ENCODE data around the gene MIF4GD.

The MIF4GD gene

DNA sequence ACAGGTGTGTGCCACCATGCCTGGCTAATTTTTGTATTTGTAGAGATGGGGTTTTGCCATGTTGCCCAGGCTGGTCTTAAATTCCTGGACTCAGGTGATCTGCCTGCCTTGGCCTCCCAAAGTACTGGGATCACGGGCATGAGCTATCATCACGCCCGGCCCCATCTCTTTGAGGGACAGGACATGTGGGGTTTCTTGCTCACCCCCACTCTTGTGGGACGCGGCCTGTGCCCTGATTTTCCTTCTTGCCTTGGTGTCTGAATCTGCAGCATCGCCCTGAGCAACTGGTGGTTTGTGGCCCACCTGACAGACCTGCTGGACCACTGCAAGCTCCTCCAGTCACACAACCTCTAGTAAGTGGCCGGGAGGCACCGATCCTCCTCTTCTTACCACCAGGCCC is 40.0 kb downstream of the MIF4GD start:
- FAIRE-seq, result no peak

- no peak for FAIRE-seq
Measured at GRCh38 chr17:75228847-75229246, 42.2 kb downstream of the MIF4GD start.

DNA sequence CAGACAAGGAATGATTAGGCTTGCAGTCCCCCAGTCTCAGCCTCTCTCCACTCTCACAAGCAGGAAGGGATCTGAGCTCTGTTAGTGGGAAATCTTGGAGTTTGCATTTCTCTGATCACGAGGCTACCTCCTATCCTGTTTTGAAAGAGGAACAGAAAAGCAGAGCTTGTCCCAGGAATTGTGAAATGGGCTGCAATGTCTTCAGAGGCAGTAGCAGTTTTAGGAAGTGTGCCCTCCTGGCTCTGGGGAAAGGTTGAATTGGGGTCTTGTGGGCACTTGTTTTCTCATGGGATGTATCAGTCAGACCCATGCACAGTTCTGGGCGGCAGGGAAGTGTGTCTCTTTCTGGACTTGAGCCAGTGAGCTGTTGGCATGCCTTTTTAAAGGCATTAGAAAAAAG is 42.7 kb downstream of the MIF4GD start:
- FAIRE-seq, result no peak

DNA sequence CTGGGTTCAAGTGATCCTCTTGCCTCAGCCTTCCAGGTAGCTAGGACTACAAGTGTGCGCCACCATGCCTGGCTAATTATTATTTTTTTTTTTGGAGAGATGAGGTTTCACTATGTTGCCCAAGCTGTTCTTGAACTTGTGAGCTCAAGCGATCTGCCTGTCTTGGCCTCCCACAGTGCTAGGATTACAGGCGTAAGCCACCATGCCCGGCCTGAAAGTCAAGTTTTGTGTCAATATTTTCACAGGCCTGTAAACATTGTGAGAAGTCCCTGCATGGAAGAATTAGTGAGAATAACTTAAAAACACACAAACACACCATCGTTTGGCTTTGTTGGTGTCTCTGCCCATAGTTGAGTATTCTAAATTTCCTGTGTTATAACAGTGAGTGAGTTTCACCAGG is 43.3 kb downstream of the MIF4GD start:
- no peak for FAIRE-seq

DNA sequence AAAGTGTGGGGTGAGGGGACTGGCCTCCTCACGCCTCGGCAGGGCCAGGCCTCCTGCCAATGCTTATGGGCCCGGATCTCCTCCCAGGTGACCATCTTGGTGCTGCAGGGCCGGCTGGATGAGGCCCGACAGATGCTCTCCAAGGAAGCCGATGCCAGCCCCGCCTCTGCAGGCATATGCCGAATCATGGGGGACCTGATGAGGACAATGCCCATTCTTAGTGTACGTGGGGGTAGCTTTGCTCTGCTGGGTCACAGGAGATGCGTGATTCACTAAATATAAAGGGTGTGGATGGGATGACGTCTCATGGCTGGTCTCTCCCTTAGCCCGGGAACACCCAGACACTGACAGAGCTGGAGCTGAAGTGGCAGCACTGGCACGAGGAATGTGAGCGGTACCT is 46.0 kb downstream of the MIF4GD start:
- no peak for FAIRE-seq

- no peak for FAIRE-seq
Measured at GRCh38 chr17:75219815-75220214, 51.2 kb downstream of the MIF4GD start.

- FAIRE-seq, result no peak
Measured at GRCh38 chr17:75218131-75218530, 52.9 kb downstream of the MIF4GD start.

Data from A204.1 (cell line).